Kidney (tissue), 14 donors: Measurements from ENCODE around the gene AKAP6. TPM values are rescaled to one million over a fixed set of nuclear protein-coding genes. Genes with fewer than 3 reads are reported as not detected.

Experiments
- DNase-seq, 5 donors: peaks; one replicate each; pipeline ENCODE4 v3.0.0-alpha.2; 2013 to 2020
- FAIRE-seq: peaks from 2 replicates; lab custom pipeline; 2012; peaks lifted over from hg19 to GRCh38; lab: Jason Lieb, UNC
- H3K27ac ChIP-seq, 2 donors: one replicate each; pipeline ENCODE4 v1.7.0; 2013; ENCODE audit warnings: low read depth in 2 of 2, low read length in 2 of 2, inconsistent platforms in 1 of 2
- H3K27me3 ChIP-seq: one replicate; pipeline ENCODE4 v1.7.1; 2013; ENCODE audit warnings: low read length, inconsistent platforms; ENCODE audit not compliant: control insufficient read depth, insufficient read depth
- H3K36me3 ChIP-seq, 3 donors: one replicate each; pipeline versions ENCODE4 v1.7.0 to v1.7.1; 2013; ENCODE audit warnings: low read length in 3 of 3, control low read depth in 1 of 3, inconsistent platforms in 1 of 3; ENCODE audit not compliant: insufficient read depth in 3 of 3, control insufficient read depth in 2 of 3
- H3K4me1 ChIP-seq, 3 donors: one replicate each; pipeline versions ENCODE4 v1.7.0 to v1.7.1; 2013; ENCODE audit warnings: low read length in 3 of 3, inconsistent platforms in 1 of 3, low read depth in 1 of 3; ENCODE audit not compliant: control insufficient read depth in 2 of 3, insufficient read depth in 2 of 3
- H3K4me3 ChIP-seq, 3 donors: one replicate each; pipeline versions ENCODE4 v1.7.0 to v1.8.1; 2013; ENCODE audit warnings: low read length in 3 of 3, control low read depth in 1 of 3, inconsistent platforms in 1 of 3
- H3K9ac ChIP-seq, 3 donors: one replicate each; pipeline versions ENCODE4 v1.7.0 to v1.7.1; 2013; ENCODE audit warnings: low read length in 3 of 3, control low read depth in 1 of 3, inconsistent platforms in 1 of 3
- H3K9me3 ChIP-seq, 3 donors: one replicate each; pipeline versions ENCODE4 v1.7.0 to v1.7.1; 2013; ENCODE audit warnings: low read length in 3 of 3, control low read depth in 1 of 3, inconsistent platforms in 1 of 3; ENCODE audit not compliant: control insufficient read depth in 2 of 3, insufficient read depth in 1 of 3
- intact Hi-C: fragments of 100-400 bp; cut with DNase I; formaldehyde crosslinking; loops from one replicate; pipeline ENCODE4 v1.11.1; 2022
- polyA plus RNA-seq: library from polyadenylated mRNA; stranded (reverse); fragments of 350-450 nt; fragmentation: Illumina TruSeq; extraction: RNeasy Lipid Tissue Mini Kit (QIAGEN cat#74804); gene quantifications from one replicate; pipeline ENCODE4 v1.2.3, GENCODE V29; 2014; ENCODE audit warnings: low read depth, low replicate concordance; ENCODE audit not compliant: insufficient read depth
- total RNA-seq: library from RNA; stranded (reverse); fragmentation: NEBNext Ultra II Directional; extraction: Animal tissue kit (Norgen Biotek cat#: 25700); gene quantifications from one replicate; pipeline ENCODE4 v1.2.1, GENCODE V29; 2021
- TF ChIP-seq, protein P1 (sequence below): IDR thresholded peaks from 3 replicates; pipeline ENCODE4 v1.5.1; 2012; ENCODE audit warnings: mild to moderate bottlenecking, moderate library complexity, borderline replicate concordance; ENCODE audit not compliant: insufficient read depth; ENCODE audit errors: extremely low read depth
- donor health status: control.
- donor health status: control.
- donor health status: control.
- donor health status: control.
- donor health status: control.
- donor health status: DM: yes; HTN: yes; CAD: no.
- donor health status: Normal renal cell carcinoma (clear cell type).

Gene AKAP6
- total and polyA plus RNA-seq, 2 donors from 2014 or later, result 0.92 to 10.5 TPM

DNA sequence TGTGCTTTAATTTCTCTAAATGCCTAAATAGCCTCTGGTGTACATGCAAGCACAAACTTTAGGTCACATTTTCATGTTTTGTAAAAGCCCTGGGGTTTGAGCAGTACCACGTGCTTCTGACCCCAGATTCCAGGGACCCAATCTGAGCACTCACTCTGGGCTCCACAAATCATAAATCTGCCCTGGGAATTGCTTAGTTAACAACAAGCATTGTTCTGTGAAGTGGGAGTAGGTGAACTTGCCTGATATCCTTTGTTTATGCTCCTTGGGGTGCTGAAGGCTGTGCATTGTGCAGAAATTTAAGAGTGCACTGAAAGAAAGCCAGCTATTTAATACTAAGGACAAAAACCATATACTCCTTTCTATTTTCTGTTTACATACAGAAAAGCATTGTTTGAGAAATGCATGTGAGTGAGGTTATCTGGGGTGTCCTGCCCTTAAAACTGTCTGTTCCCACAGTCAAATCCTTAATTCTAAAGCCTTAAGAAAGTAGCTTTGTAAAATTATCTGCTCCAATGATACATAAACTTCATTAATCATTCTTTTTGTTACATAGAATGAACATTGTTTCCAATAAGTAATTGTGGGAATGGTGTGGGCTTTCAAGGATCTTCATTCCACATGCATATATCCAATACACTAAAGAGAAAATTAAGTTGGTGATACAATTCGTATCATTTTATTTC is 351.0 kb downstream of the AKAP6 start:
- no peak overlapping the region for H3K4me3 ChIP-seq
- FAIRE-seq, result no peak

GRCh38 chr14:32681598-32681997 is 352.5 kb downstream of the AKAP6 start:
- TF ChIP-seq, protein P1, sequence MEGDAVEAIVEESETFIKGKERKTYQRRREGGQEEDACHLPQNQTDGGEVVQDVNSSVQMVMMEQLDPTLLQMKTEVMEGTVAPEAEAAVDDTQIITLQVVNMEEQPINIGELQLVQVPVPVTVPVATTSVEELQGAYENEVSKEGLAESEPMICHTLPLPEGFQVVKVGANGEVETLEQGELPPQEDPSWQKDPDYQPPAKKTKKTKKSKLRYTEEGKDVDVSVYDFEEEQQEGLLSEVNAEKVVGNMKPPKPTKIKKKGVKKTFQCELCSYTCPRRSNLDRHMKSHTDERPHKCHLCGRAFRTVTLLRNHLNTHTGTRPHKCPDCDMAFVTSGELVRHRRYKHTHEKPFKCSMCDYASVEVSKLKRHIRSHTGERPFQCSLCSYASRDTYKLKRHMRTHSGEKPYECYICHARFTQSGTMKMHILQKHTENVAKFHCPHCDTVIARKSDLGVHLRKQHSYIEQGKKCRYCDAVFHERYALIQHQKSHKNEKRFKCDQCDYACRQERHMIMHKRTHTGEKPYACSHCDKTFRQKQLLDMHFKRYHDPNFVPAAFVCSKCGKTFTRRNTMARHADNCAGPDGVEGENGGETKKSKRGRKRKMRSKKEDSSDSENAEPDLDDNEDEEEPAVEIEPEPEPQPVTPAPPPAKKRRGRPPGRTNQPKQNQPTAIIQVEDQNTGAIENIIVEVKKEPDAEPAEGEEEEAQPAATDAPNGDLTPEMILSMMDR, result no peak
- FAIRE-seq, result no peak
- H3K9me3 ChIP-seq, result no peaks in the 10 kb centered on the region
- H3K27ac ChIP-seq, result no peak overlapping the region
- DNase-seq, result no peak
- peaks cover 0 to 2% (median 0%) of the 10 kb centered on the region in 3 donors for H3K4me1 ChIP-seq
- H3K4me3 ChIP-seq, result no peak overlapping the region
- H3K27me3 ChIP-seq, result no peaks in the 10 kb centered on the region
- intact Hi-C loops, result no loop called here
- H3K9ac ChIP-seq, result no peak overlapping the region
- no peaks in the 10 kb centered on the region for H3K36me3 ChIP-seq

More for the DNA sequence above, 351.0 kb downstream of the AKAP6 start:
- intact Hi-C loops, result no loop called here
- DNase-seq, result no peak
- no peaks in the 10 kb centered on the region for H3K27me3 ChIP-seq
- H3K9me3 ChIP-seq, result no peaks in the 10 kb centered on the region
- no peaks in the 10 kb centered on the region for H3K36me3 ChIP-seq
- H3K9ac ChIP-seq, result no peak overlapping the region
- H3K4me1 ChIP-seq, result peaks cover 0 to 2% (median 0%) of the 10 kb centered on the region in 3 donors
- no peak overlapping the region for H3K27ac ChIP-seq
- TF ChIP-seq, protein P1, result no peak

GRCh38 chr14:32682214-32682613 is 353.1 kb downstream of the AKAP6 start:
- Histone ChIP-seq H3K9ac (no peak overlapping the region), H3K27ac (no peak overlapping the region), H3K36me3 (no peaks in the 10 kb centered on the region), H3K9me3 (no peaks in the 10 kb centered on the region), H3K4me1 (peaks cover 0 to 2% (median 0%) of the 10 kb centered on the region in 3 donors), H3K27me3 (no peaks in the 10 kb centered on the region), H3K4me3 (no peak overlapping the region)
- FAIRE-seq (no peak), DNase-seq (no peak)
- intact Hi-C loops, result no loop called here
- TF ChIP-seq, protein P1, result no peak
